Subcutaneous abdominal adipose tissue (tissue), 5 donors: ENCODE data around the gene TIMP2.
A peak's percentile ranks its signal among the peaks of the same experiment; 100 is the strongest.

Experiments
- H3K27ac ChIP-seq: one replicate; pipeline ENCODE4 v1.7.0; 2013; ENCODE audit warnings: low read depth, mild to moderate bottlenecking, inconsistent platforms, low read length, moderate library complexity
- H3K27me3 ChIP-seq, 5 donors: one replicate each; pipeline ENCODE4 v1.7.0; 2013; ENCODE audit warnings: low read length in 5 of 5, inconsistent platforms in 1 of 5; ENCODE audit not compliant: control insufficient read depth in 5 of 5, insufficient read depth in 4 of 5
- H3K36me3 ChIP-seq, 5 donors: one replicate each; pipeline ENCODE4 v1.7.0; 2013; ENCODE audit warnings: low read length in 5 of 5; ENCODE audit not compliant: control insufficient read depth in 5 of 5, insufficient read depth in 5 of 5
- H3K4me1 ChIP-seq, 5 donors: one replicate each; pipeline ENCODE4 v1.7.0; 2013; ENCODE audit warnings: low read length in 5 of 5, mild to moderate bottlenecking in 3 of 5, moderate library complexity in 1 of 5; ENCODE audit not compliant: control insufficient read depth in 5 of 5, insufficient read depth in 5 of 5
- H3K4me3 ChIP-seq, 5 donors: one replicate each; pipeline ENCODE4 v1.7.0; 2013; ENCODE audit warnings: low read length in 5 of 5, low read depth in 1 of 5
- H3K9ac ChIP-seq, 5 donors: one replicate each; pipeline ENCODE4 v1.7.0; 2013; ENCODE audit warnings: low read length in 5 of 5, mild to moderate bottlenecking in 4 of 5, moderate library complexity in 3 of 5
- H3K9me3 ChIP-seq, 5 donors: one replicate each; pipeline ENCODE4 v1.7.0; 2013; ENCODE audit warnings: low read length in 5 of 5; ENCODE audit not compliant: control insufficient read depth in 5 of 5
- donor health status: healthy.
- donor health status: healthy.
- donor health status: healthy.
- donor health status: healthy.
- donor health status: healthy.

TIMP2 gene

DNA sequence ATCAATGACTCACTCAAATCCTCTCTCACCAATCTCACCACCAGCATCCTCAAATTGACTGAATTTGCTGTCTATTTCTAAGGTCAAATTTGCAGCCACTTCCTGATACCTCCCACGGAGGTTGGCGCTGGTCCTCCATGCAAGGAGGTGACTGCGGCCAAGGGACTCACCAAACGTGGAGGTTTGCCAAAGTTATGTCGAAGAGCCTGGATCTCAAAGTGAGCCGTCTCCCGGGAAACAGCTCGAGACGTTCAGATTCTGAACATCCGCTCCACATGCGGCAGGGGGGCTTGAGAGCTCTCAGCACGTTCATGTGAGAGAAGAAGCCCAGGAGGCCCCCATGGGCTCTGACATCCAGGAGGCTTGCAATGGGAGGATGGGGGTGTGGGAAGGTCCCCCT, 31.9 kb upstream of the TIMP2 start:
- Histone ChIP-seq H3K4me1 (peaks cover 0 to 22% (median 12%) of the 10 kb centered on the region in 5 donors), H3K27me3 (peaks cover 0 to 6% (median 0%) of the 10 kb centered on the region in 5 donors), H3K36me3 (no peaks in the 10 kb centered on the region), H3K9ac (no peak overlapping the region), H3K4me3 (no peak overlapping the region), H3K9me3 (no peaks in the 10 kb centered on the region), H3K27ac (no peak overlapping the region)

DNA sequence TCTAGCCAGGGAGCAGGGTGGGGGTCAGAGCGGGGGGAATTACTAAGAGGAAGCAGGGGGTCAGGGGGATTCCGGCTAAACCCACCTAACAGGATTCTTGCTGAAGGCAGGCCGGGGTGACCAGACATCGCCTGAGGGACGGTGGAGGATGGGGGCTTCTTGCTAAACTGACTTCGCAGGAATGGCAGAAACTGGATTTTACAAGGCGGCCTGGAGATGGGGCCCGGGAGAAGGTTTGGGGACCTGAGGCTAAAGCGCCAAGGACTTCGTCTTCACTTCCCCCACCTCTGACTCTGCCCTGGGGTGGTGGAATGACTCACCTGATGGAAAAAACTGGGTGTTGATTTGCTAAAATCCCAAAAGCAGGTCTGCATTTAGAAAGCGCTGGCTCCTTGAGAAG, 31.1 kb upstream of the TIMP2 start:
- Histone ChIP-seq H3K4me1 (peaks cover 3 to 28% (median 12%) of the 10 kb centered on the region in 5 donors), H3K4me3 (no peak overlapping the region), H3K27ac (no peak overlapping the region), H3K9me3 (peaks cover 0 to 4% (median 3%) of the 10 kb centered on the region in 5 donors), H3K9ac (no peak overlapping the region), H3K27me3 (peaks cover 0 to 6% (median 0%) of the 10 kb centered on the region in 5 donors), H3K36me3 (no peaks in the 10 kb centered on the region)

DNA sequence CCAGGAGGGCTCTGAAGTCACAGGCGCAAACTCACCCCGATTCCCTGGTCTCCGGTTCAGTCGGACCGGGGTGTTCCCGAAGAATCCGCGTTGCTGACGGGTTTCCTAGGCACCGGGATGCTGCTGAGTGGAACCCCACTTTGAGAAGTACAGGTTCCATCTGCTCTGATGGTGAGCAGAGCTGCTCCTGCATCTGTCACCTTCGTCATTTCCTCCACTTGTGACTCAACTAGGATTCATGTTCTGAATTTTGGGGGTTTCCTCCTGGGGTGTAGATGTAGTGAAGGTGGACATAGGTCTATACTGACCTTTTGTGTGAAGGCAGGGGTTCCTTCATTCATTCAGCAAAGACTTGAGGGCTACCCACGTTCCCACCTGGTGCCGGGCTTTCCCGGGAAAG, 29.5 kb upstream of the TIMP2 start:
- no peaks in the 10 kb centered on the region for H3K36me3 ChIP-seq
- H3K27ac ChIP-seq, result no peak overlapping the region
- H3K9ac ChIP-seq, result no peak overlapping the region
- peaks cover 3 to 22% (median 10%) of the 10 kb centered on the region in 5 donors for H3K4me1 ChIP-seq
- H3K9me3 ChIP-seq, result peaks cover 3 to 19% (median 18%) of the 10 kb centered on the region in 5 donors
- H3K27me3 ChIP-seq, result peaks cover 0 to 6% (median 0%) of the 10 kb centered on the region in 5 donors
- no peak overlapping the region for H3K4me3 ChIP-seq

DNA sequence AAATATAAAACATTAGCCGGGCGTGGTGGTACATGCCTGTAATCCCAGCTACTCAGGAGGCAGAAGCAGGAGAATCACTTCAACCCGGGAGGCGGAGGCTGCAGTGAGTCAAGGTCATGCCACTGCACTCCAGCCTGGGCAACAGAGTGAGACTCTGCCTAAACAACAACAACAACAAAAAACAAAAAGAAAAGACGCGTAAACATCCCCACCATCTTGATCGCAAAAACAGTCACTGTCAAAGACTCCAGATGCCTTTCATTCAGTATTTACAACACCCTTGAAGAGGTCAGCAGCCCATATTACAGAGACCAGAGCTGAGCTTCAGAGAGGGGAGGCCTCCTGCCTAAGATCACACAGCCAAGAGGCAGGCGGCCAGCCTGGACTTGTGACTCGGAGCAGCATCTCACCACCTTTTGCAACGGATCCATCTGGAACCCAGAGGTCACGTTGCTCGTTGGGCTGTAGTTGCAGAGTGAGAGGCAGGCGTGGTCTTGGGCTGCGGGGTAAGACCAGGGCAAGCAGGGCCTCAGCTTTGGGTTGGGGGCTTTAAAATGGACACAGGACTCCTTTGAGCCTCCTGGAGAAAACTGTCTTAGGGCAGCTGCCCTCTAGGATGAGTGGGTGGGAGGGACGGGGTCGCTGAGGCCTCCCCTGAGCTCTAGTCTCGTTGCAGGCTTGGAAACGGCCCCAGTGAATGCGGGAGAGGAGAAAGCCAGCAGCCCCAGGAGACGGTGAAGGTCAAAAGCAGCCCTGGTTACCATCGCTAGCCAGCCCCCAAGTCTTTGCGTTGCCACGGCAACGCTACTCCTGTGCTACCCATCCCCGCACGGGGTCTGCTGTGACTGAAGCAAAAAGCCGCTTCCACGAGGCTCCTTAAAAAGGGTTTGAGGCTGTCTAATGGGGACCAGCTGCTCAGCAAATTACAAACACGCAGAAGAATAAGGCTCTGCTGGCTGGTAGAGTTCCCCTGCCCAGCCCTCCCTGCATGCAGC, 28.5 kb upstream of the TIMP2 start:
- Histone ChIP-seq H3K36me3 (no peaks in the 10 kb centered on the region), H3K9ac (no peak overlapping the region), H3K27me3 (peaks cover 0 to 6% (median 0%) of the 10 kb centered on the region in 5 donors), H3K4me1 (peaks cover 3 to 22% (median 10%) of the 10 kb centered on the region in 5 donors), H3K4me3 (no peak overlapping the region), H3K9me3 (peaks cover 3 to 19% (median 18%) of the 10 kb centered on the region in 5 donors), H3K27ac (no peak overlapping the region)

DNA sequence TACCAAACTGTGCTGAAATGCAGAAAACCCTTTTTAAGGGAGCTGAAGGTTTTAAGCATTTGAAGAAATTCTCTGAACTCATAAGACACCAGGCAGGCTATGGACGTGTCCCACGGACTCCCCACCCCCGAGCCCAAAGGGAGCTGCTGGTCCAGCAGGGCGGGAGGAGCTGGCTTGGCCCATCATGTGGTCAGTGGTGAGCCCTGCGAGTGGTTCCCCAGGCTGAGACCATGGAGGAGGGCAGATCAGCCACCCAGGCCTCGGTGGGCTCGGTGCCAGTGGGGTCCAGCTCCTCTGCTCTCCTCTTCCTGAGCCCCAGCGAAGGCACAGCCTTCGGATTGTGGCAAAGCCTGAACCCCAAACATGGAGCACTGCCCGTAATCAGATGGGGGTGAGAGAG, 27.5 kb upstream of the TIMP2 start:
- Histone ChIP-seq H3K4me1 (peaks cover 3 to 22% (median 10%) of the 10 kb centered on the region in 5 donors), H3K27me3 (peaks cover 0 to 6% (median 0%) of the 10 kb centered on the region in 5 donors), H3K9me3 (peaks cover 3 to 19% (median 18%) of the 10 kb centered on the region in 5 donors), H3K4me3 (no peak overlapping the region), H3K9ac (peak overlapping the region in 1 of 5 donors; percentile 36), H3K36me3 (no peaks in the 10 kb centered on the region), H3K27ac (no peak overlapping the region)

DNA sequence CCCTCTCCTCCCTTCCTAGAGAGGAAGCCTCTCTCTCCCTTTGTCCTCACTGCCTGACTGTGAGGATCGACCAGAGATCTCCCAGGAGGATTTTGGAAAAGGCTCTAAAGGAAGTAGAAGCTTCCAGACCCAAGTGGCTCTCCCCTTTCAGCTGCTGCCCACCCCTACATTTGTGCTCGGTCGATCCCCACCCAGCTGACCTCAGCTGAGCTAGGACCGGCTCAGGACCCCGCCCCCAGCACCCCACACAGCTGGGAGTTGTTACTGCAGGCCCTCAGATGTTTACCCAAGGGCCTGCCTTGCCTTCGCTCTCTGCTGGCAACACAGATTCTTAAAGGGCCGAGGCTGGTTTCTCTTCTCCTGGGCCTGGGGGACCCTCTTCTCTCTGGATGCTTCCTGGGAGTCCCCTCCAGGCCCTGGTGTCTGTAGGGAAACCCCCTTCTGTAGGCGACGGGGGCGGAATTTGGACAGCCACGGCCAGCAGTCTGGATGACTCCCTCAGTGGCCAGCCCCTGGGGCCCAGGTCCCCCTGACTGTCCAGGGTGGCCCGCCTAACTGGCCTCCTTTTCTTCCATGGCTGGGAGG, 26.9 kb upstream of the TIMP2 start:
- no peak overlapping the region for H3K27ac ChIP-seq
- no peak overlapping the region for H3K9ac ChIP-seq

DNA sequence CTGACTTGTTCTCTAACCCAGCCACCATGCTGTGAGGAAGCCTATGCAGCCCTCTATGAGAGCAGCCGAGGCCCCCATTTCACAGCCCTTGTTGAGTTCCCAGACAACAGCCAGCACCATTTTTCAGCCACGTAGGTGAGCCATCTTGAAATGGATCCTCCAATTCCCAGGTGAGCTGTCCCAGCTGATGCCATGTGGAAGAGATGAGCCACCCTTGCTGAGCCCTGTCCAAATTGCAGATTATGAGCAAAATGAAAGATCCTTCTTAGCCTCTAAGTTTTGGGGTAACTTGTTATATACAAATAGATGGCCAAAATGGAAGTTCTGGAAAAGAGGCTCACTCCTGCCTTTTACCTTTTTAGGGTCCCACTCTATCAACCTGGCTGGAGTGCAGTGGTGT, 25.7 kb upstream of the TIMP2 start:
- Histone ChIP-seq H3K9me3 (peaks cover 3 to 19% (median 18%) of the 10 kb centered on the region in 5 donors), H3K27me3 (peaks cover 0 to 6% (median 0%) of the 10 kb centered on the region in 5 donors), H3K36me3 (no peaks in the 10 kb centered on the region), H3K27ac (no peak overlapping the region), H3K9ac (no peak overlapping the region), H3K4me3 (peak overlapping the region in 1 of 5 donors; percentile 9), H3K4me1 (peaks cover 3 to 28% (median 12%) of the 10 kb centered on the region in 5 donors)

More for the DNA sequence above, 26.9 kb upstream of the TIMP2 start:
- H3K36me3 ChIP-seq, result no peaks in the 10 kb centered on the region
- H3K4me3 ChIP-seq, result no peak overlapping the region
- peaks cover 3 to 22% (median 10%) of the 10 kb centered on the region in 5 donors for H3K4me1 ChIP-seq
- H3K27me3 ChIP-seq, result peaks cover 0 to 6% (median 0%) of the 10 kb centered on the region in 5 donors
- H3K9me3 ChIP-seq, result peaks cover 3 to 19% (median 18%) of the 10 kb centered on the region in 5 donors

DNA sequence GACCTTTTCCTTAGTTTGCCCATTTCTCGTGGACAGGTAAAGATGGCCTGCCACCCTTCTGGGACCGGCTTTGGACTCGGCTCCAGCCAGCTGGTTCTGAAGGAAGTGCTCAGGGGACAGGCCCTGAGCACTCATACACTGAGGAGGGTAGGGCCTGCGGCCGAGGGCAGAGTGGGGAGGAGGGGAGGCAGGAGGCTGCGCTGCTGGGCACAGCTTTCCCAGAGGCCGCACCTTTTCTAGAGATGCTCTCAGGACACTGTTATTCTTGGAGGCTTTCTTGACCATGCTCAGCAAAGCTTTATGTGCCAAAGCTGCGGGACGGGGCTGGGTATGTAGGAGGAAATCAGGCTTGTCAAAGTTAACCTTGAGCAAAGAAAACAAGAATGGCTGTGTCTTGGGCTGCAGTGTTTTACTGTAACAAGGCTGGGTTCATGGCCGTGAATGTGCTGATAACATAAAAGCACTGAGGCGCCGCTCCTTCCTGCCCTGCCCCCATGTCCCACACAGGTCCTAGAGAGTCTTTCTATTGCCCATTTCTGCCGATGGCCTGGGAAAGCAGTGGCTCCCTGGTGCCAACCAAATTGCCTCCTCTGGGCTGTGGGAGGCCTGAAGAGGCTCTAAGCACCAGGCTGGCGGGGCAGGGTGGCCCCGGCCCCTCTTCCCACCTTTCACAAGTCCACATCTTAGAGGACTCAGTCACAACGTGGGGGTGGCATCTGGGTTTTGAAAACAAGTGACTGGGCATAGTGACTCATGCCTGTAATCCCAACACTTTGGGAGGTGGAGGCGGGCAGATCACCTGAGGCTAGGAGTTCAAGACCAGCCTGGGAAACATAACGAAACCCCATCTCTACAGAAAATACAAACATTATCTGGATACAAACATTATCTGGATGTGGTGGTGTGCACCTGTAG, 22.3 kb upstream of the TIMP2 start:
- peaks cover 0 to under 1% (median 0%) of the 10 kb centered on the region in 5 donors for H3K27me3 ChIP-seq
- peaks cover 3 to 19% (median 18%) of the 10 kb centered on the region in 5 donors for H3K9me3 ChIP-seq
- H3K4me1 ChIP-seq, result peaks cover 3 to 17% (median 8%) of the 10 kb centered on the region in 5 donors
- no peak overlapping the region for H3K27ac ChIP-seq
- H3K36me3 ChIP-seq, result no peaks in the 10 kb centered on the region
- H3K4me3 ChIP-seq, result no peak overlapping the region
- H3K9ac ChIP-seq, result no peak overlapping the region

DNA sequence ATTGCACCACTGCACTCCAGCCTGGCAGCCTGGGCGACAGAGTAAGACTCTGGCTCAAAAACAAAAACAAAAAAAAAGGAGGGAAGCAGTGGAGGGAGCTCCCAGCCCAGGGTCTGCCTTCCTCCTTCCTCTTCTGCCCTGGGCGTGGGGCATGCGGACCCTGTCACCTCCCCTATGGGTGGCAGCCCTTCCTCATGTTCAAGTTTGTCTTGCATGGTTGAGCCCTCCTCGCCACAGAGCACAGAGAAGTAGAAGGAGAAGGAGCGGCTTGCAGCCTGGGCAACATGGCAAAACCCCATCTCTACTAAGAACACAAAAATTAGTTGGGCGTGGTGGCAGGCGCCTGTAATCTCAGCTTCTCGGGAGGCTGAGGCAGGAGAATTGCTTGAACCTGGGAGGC, 21.4 kb upstream of the TIMP2 start:
- Histone ChIP-seq H3K4me1 (peaks cover under 1 to 9% (median 7%) of the 10 kb centered on the region in 5 donors), H3K27ac (no peak overlapping the region)

More for the DNA sequence above, 21.4 kb upstream of the TIMP2 start:
- Histone ChIP-seq H3K27me3 (no peaks in the 10 kb centered on the region), H3K9ac (no peak overlapping the region), H3K4me3 (no peak overlapping the region), H3K9me3 (peaks cover 3 to 19% (median 18%) of the 10 kb centered on the region in 5 donors), H3K36me3 (no peaks in the 10 kb centered on the region)
